ENCODE results near the gene ZNF57.

- TF ChIP-seq CTCF (IDR thresholded peaks at IDR 0.05) (no peak), POLR2A (IDR thresholded peaks at IDR 0.05) (no peak)
Observed at GRCh38 chr19:2917275-2918184, 16.8 kb downstream of the ZNF57 start.
